Urinary bladder (tissue), 4 donors: ENCODE measurements around the gene TNS3. TPM values are rescaled to one million over a fixed set of nuclear protein-coding genes. Genes with fewer than 3 reads are reported as not detected.
A peak's percentile ranks its signal among the peaks of the same experiment; 100 is the strongest.

Experiments used
- DNase-seq: peaks from one replicate; pipeline ENCODE4 v3.0.0-alpha.2; 2015; ENCODE audit errors: extremely low spot score
- H3K27ac ChIP-seq: one replicate; pipeline ENCODE4 v1.5.1; 2013; ENCODE audit warnings: low read depth, mild to moderate bottlenecking, moderate library complexity
- H3K36me3 ChIP-seq: one replicate; pipeline ENCODE4 v1.6.1; 2013; ENCODE audit warnings: mild to moderate bottlenecking, moderate library complexity; ENCODE audit not compliant: insufficient read depth
- H3K4me1 ChIP-seq: one replicate; pipeline ENCODE4 v1.6.1; 2013; ENCODE audit warnings: mild to moderate bottlenecking, moderate library complexity; ENCODE audit not compliant: insufficient read depth
- H3K4me3 ChIP-seq: one replicate; pipeline ENCODE4 v1.5.1; 2013; ENCODE audit warnings: low read depth, low read length
- WGBS: extraction: QIAGEN DNeasy Blood & Tissue Kit; methylation state at CpG from one replicate; pipeline ENCODE4 v1.1.7; 2013; 5-methylcytosine and 5-hydroxymethylcytosine counted together
- polyA plus RNA-seq: library from polyadenylated mRNA; stranded (reverse); fragments of 200-250 nt; gene quantifications from one replicate; pipeline ENCODE4 v1.2.3, GENCODE V29; 2013
- total RNA-seq: library from RNA; depleted of rRNA; stranded (reverse); fragments of >200 nt; gene quantifications from one replicate; pipeline ENCODE4 v1.2.3, GENCODE V29; 2014
- donor health status: healthy with polysubstance abuse.
- donor health status: healthy.

Gene TNS3
- total and polyA plus RNA-seq, 2 donors = 15.5 to 71.3 TPM

DNA sequence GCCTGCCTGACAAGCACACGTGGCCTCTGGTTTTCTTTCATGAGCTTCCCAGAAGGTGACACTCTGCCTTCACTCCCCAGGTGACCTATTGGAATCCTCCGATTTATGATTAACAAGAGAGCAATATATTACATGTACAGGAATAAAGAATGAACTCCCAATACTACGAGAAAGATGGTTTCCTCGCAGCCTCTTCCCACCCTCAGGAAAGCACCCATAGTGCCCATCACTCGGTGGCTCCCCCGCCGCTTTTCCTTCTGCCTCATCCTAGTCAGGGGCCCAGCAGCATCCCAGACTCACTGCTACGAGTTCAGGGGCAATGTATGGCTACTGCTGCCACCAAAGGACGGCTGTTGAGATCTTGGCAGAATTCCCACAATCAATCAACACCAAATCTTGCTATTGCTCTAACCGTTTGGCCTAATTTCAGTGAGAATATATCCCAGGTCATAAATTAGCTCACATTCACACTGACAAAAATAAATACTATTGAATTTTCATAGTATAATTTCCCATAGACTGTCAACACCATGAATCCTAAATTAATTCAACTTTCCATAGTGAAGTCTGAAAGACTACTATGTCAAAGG is 196.3 kb downstream of the TNS3 start:
- DNase-seq = no peak
- no peaks in the 10 kb centered on the region for H3K4me1 ChIP-seq
- peaks cover 2% of the 10 kb centered on the region for H3K36me3 ChIP-seq
- WGBS = 90% methylated on average over 10 of the region's 10 CpGs
- no peak overlapping the region for H3K27ac ChIP-seq
- no peak overlapping the region for H3K4me3 ChIP-seq

- H3K27ac ChIP-seq = no peak overlapping the region
- H3K4me3 ChIP-seq = no peak overlapping the region
- WGBS = 94% methylated on average over 13 of the region's 13 CpGs
- DNase-seq = no peak
- peaks cover 2% of the 10 kb centered on the region for H3K36me3 ChIP-seq
- no peaks in the 10 kb centered on the region for H3K4me1 ChIP-seq
These were observed 197.0 kb downstream of the TNS3 start for GRCh38 chr7:47384755-47385535.

DNA sequence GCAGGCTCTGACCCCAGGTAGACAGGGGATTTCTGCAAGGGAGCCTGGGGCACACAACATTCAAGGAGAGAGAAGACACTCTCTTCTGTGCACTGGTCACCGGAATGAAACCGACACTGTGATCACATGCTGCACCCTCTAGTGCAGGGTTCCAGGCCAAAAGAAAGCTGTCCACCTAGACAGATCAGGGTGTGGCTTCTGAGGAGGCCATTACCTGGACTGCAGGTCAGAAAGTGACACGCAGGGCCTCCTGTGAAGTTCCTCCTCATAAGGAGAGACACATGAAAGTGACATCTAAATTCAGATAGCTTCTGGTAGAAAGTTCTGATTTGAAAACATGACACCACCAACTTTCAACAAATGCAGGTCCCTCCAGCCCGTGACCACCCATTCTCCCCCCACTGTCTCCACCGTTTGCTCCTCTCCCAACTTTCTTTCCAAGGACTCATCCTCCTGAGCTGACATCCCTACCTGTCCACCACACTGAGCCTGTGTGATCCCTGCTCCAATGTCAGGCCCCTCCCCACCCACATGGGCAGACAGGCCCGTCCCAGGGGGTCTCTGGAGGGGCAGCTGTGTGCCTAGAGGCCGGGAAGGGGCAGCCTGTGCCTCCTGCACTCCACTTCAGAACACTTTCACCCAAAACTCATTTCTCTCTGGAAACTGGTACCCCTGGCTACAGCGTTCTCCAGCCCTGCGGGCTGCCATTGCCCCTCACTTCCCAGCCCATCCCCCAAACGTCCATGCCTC is 198.0 kb downstream of the TNS3 start:
- no peak overlapping the region for H3K27ac ChIP-seq
- no peaks in the 10 kb centered on the region for H3K4me1 ChIP-seq
- H3K4me3 ChIP-seq = no peak overlapping the region
- peaks cover 2% of the 10 kb centered on the region for H3K36me3 ChIP-seq
- DNase-seq = no peak
- 93% methylated on average over 10 of the region's 10 CpGs for WGBS

- 81% methylated on average over 8 of the region's 8 CpGs for WGBS
- no peak for DNase-seq
- H3K27ac ChIP-seq = no peak overlapping the region
These were observed 198.8 kb downstream of the TNS3 start for GRCh38 chr7:47383072-47383471.

DNA sequence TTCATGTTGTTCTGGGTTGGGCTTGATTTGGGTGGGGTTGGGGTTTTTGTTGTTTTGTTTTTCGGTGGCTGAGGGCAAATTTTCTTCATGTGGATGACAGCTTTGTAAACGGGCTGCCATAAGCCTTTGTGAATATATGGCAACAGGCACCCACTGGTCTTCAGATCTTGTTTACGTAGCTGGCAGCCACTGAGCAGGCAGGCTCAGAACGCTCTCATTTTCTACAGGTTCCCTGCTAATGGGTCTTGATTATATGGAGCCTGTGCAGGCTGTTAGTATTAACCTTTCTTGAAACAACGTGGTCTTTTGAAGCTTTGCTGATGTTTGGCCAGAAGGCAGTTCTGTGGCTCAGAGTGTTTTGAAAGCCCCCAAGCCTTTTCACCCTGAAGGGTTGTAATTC is 199.7 kb downstream of the TNS3 start:
- no peak overlapping the region for H3K4me3 ChIP-seq
- DNase-seq = no peak
- WGBS = 74% methylated on average over 5 of the region's 5 CpGs

More at GRCh38 chr7:47383072-47383471, 198.8 kb downstream of the TNS3 start:
- peaks cover 2% of the 10 kb centered on the region for H3K36me3 ChIP-seq
- no peak overlapping the region for H3K4me3 ChIP-seq
- H3K4me1 ChIP-seq = no peaks in the 10 kb centered on the region

DNA sequence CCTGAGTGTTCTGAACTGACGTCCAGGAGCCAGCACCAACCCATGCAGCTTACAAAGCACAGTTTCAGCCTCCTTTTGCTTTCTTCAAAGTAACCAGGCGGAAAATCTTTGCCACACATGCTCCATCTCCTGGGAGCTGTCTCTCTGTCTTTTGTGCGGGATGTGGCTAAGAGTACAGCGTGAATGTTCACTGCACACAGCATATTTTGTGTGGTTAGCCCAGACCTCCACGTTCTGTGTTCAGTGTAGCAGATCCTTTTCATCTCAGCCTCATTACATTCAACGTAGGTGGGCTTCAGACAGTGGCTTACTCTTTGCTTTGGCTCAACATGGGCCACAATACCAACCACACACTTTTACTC is 200.8 kb downstream of the TNS3 start:
- Histone ChIP-seq H3K4me3 (no peak overlapping the region), H3K4me1 (no peaks in the 10 kb centered on the region), H3K27ac (no peak overlapping the region), H3K36me3 (peaks cover 2% of the 10 kb centered on the region)
- DNase-seq = no peak
- WGBS = 88% methylated on average over 6 of the region's 6 CpGs

More for the DNA sequence above, 199.7 kb downstream of the TNS3 start:
- Histone ChIP-seq H3K4me1 (no peaks in the 10 kb centered on the region), H3K36me3 (peaks cover 2% of the 10 kb centered on the region), H3K27ac (no peak overlapping the region)

DNA sequence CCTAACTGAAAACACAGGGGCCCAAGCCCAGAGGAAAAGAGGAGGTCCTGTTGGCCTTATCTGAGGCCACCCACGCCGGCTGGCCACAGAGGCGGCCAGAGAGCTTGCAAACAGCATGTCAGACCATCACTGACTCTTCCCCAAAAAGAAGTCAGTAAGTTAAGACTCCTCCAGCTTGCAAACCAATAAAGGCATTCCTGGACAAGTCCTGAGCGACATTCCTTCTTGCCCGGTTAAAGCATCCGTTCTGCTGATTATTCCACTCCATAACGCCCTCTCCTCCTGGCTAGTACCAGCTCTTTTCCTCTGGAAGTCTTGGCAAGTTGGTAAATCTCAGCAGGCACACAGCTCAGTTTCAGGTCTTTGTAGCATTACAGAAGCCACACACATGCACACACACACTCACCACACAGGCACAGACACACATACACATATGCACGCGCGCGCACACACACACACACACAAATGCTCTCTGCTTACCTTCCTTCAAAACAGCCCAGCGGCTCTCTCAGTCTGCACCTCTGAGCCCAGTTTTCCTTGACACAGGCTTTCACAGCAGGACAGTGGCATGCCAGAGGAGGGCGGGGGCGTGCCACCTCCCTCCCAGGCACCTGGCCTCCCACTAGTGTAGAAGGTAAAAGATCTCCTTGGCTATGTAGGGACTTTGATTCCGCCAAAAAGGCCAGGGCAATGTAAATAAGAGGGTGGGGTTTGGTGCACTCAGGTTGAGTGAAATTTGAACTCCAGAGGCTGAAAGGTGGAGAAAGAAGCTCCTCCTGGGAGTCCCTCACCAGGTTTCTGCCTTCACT is 201.4 kb downstream of the TNS3 start:
- Histone ChIP-seq H3K4me1 (no peaks in the 10 kb centered on the region), H3K4me3 (no peak overlapping the region), H3K36me3 (peaks cover 2% of the 10 kb centered on the region), H3K27ac (no peak overlapping the region)
- WGBS = 53% methylated on average over 15 of the region's 15 CpGs
- DNase-seq = peak; percentile 4

GRCh38 chr7:47379629-47380324 is 202.1 kb downstream of the TNS3 start:
- H3K36me3 ChIP-seq = peaks cover 2% of the 10 kb centered on the region
- DNase-seq = peak; percentile 20
- no peaks in the 10 kb centered on the region for H3K4me1 ChIP-seq
- WGBS = 27% methylated on average over 20 of the region's 20 CpGs
- no peak overlapping the region for H3K27ac ChIP-seq
- no peak overlapping the region for H3K4me3 ChIP-seq

- Histone ChIP-seq H3K4me1 (no peaks in the 10 kb centered on the region), H3K36me3 (peaks cover 2% of the 10 kb centered on the region), H3K27ac (no peak overlapping the region), H3K4me3 (no peak overlapping the region)
- DNase-seq = no peak
- WGBS = 93% methylated on average over 11 of the region's 11 CpGs
These were observed 203.0 kb downstream of the TNS3 start for GRCh38 chr7:47378728-47379395.

- H3K4me3 ChIP-seq = no peak overlapping the region
- DNase-seq = no peak
- H3K27ac ChIP-seq = no peak overlapping the region
- H3K4me1 ChIP-seq = no peaks in the 10 kb centered on the region
- peaks cover 2% of the 10 kb centered on the region for H3K36me3 ChIP-seq
- WGBS = 93% methylated on average over 4 of the region's 4 CpGs
These were observed 204.2 kb downstream of the TNS3 start for GRCh38 chr7:47377741-47378140.

DNA sequence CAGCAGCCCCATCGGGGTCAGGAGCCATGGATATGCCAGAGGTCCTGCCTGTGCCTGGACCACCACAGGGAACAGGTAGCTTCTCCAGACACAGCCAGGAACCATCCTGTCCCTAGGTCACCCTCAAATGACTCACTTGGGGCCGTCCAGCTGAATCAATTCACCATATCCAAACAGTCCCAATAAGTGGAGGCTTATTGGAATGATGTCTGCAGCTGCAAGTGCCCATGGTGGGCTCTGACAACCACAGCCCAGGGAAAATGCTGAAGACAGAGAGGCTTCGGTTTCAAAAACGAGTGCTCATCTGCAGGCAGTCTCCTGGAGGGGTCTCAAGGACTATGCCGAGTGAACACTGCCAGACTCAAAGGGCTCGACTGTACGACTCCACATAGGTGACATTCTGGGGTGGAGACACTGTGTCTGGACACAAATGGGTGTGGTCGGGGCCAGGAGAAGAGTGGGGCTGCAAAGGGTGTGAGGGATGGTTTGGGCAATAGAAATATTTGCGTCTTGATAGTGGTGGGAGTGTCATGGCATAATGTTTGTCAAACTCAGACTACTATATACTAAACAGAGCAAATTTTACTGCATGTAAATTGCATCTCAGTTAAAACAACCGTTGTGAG is 204.8 kb downstream of the TNS3 start:
- Histone ChIP-seq H3K27ac (no peak overlapping the region), H3K36me3 (no peaks in the 10 kb centered on the region), H3K4me3 (no peak overlapping the region), H3K4me1 (no peaks in the 10 kb centered on the region)
- no peak for DNase-seq
- WGBS = 89% methylated on average over 10 of the region's 10 CpGs
